Skeletal muscle satellite cell (primary cell): ENCODE data around the gene SLC35F2. TPM values are rescaled to one million over a fixed set of nuclear protein-coding genes. Genes with fewer than 3 reads are reported as not detected.
"Not testable (repeated sequence)": the region's sequence is repeated elsewhere in the genome, so short reads cannot be mapped to it uniquely, and the experiment has no call there.

Source experiments
- H3K27me3 ChIP-seq: 2 replicates; pipeline ENCODE4 v1.7.0; 2013; ENCODE audit warnings: low read length; ENCODE audit not compliant: control insufficient read depth, insufficient read depth
- H3K36me3 ChIP-seq: 2 replicates; pipeline ENCODE4 v1.7.0; 2013; ENCODE audit warnings: mild to moderate bottlenecking, control low read depth, low read length; ENCODE audit not compliant: insufficient read depth
- H3K4me1 ChIP-seq: 2 replicates; pipeline ENCODE4 v1.7.0; 2013; ENCODE audit warnings: low read length; ENCODE audit not compliant: control insufficient read depth, insufficient read depth
- H3K4me2 ChIP-seq: 2 replicates; pipeline ENCODE4 v1.7.0; 2013; ENCODE audit warnings: mild to moderate bottlenecking, low read length
- H3K4me3 ChIP-seq: 2 replicates; pipeline ENCODE4 v1.7.0; 2013; ENCODE audit warnings: low read length
- H3K9ac ChIP-seq: 2 replicates; pipeline ENCODE4 v1.7.0; 2013; ENCODE audit warnings: mild to moderate bottlenecking, low read depth, low read length, moderate library complexity
- H3K9me3 ChIP-seq: replicated peaks from 2 replicates; pipeline ENCODE4 v1.7.0; 2013; ENCODE audit warnings: mild to moderate bottlenecking, control low read depth, low read length
- total RNA-seq: library from RNA; depleted of rRNA; stranded (reverse); fragments of >200 nt; gene quantifications from 2 replicates; pipeline ENCODE4 v1.2.3, GENCODE V29; 2012; rRNA removed

SLC35F2 gene
- 30.7 and 31.5 TPM in 2 replicates for total RNA-seq

- peak within 1 kb of the TSS; percentile 81 for H3K9ac ChIP-seq
- H3K4me3 ChIP-seq = peak within 1 kb of the TSS; percentile 96
Observed at GRCh38 chr11:107858217-107859070, at the start of gene SLC35F2. Gene SLC35F2 (minus strand): TSS chr11:107858787. CDS start chr11:107858767, 20 bp downstream.

DNA sequence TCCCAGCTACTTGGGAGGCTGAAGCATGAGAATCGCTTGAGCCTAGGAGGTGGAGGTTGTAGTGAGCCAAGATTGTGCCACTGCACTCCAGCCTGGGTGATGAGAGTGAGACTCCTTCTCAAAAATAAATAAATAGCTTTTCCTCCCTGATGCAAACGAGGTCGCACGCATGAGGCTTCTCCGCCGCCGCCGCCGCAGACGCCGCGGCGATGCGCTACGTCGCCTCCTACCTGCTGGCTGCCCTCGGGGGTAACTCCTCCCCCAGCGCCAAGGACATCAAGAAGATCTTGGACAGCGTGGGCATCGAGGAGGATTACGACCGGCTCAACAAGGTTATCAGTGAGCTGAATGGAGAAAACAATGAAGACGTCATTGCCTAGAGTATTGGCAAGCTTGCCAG lies 49.6 kb upstream of the SLC35F2 start:
- no peak overlapping the region for H3K9ac ChIP-seq
- H3K9me3 ChIP-seq = no peaks in the 10 kb centered on the region
- no peaks in the 10 kb centered on the region for H3K36me3 ChIP-seq
- H3K4me2 ChIP-seq = no peak overlapping the region
- no peaks in the 10 kb centered on the region for H3K4me1 ChIP-seq
- no peak overlapping the region for H3K4me3 ChIP-seq
- H3K27me3 ChIP-seq = no peaks in the 10 kb centered on the region

More at GRCh38 chr11:107858217-107859070, at the start of gene SLC35F2:
- H3K4me2 ChIP-seq = peak within 1 kb of the TSS; percentile 86
- no peaks in the 10 kb centered on the region for H3K36me3 ChIP-seq
- peaks cover 6% of the 10 kb centered on the region for H3K27me3 ChIP-seq
- H3K9me3 ChIP-seq = no peaks in the 10 kb centered on the region
- H3K4me1 ChIP-seq = peaks cover 12% of the 10 kb centered on the region

DNA sequence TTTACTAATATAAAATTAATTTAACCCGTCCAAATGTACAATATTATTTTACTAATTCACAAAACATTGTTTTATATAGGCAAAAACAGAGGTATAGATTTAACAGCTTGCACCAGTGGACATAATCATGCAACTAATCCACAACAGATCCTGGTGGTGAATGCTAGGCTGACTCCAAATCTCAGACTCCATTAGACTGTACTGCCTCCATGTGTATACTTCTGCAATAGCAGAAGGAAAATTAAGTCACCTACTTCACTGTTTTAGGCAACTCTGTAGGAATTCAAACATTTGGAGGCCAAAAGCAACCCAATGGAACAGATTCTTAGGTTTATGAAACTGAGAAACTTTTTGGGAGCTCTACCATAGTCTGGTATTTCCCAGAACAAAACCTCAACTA lies 39.7 kb upstream of the SLC35F2 start:
- Histone ChIP-seq H3K27me3 (peaks cover 9% of the 10 kb centered on the region), H3K9ac (no peak overlapping the region), H3K4me3 (no peak overlapping the region), H3K9me3 (no peaks in the 10 kb centered on the region), H3K4me2 (no peak overlapping the region), H3K4me1 (no peaks in the 10 kb centered on the region), H3K36me3 (no peaks in the 10 kb centered on the region)

DNA sequence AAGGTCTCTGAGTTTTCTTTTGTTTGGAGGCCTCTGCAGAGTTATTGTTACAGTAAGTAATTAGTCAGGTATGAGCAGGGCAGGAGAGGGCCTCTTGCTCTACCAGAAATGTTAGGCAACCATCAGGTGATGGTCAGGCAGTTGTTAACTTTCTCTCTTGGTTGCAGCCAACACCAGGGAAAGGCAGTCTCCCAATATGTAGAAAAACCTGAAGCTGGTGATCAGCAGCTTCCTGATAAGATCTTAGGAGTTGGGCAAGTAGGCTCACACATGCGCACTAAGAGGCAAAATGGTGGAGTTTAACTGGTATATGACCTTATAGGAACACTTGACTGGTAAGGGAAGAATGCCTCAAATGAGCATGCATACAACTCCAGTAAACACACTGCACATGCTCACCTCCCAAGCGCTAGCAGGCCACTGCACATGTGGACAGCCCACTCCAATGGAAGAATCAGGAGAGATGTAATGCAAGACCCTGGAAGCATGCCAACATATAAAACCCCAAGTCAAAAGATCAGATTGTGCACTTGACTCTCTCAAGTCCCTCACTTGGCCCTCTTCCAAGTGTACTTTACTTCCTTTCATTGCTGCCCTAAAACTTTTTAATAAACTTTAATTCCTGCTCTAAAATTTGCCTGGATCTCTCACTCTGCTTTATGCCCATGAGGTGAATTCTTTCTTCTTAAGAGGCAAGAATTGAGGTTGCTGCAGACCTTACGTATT lies 23.7 kb upstream of the SLC35F2 start:
- H3K36me3 ChIP-seq = no peaks in the 10 kb centered on the region
- no peak overlapping the region for H3K9ac ChIP-seq
- H3K27me3 ChIP-seq = no peaks in the 10 kb centered on the region
- H3K4me2 ChIP-seq = no peak overlapping the region
- H3K9me3 ChIP-seq = no peaks in the 10 kb centered on the region
- H3K4me3 ChIP-seq = no peak overlapping the region
- no peaks in the 10 kb centered on the region for H3K4me1 ChIP-seq

DNA sequence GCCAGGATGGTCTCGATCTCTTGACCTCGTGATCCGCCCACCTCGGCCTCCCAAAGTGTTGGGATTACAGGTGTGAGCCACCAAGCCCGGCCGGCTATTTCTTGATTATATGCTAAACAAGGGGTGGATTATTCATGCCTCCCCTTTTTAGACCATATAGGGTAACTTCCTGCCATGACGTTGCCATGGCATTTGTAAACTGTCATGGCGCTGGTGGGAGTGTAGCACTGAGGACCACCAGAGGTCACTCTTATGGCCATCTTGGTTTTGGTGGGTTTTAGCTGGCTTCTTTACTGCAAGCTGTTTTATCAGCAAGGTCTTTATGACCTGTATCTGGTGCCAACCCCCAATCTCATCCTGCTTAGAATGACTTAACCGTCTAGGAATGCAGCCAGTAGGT lies 22.9 kb upstream of the SLC35F2 start:
- not testable (repeated sequence) for H3K4me2 ChIP-seq, H3K4me1 ChIP-seq, H3K4me3 ChIP-seq, H3K9me3 ChIP-seq, H3K9ac ChIP-seq, H3K36me3 ChIP-seq, H3K27me3 ChIP-seq

- Histone ChIP-seq H3K9me3 (no peaks in the 10 kb centered on the region), H3K9ac (no peak overlapping the region), H3K4me3 (no peak overlapping the region), H3K4me2 (no peak overlapping the region), H3K36me3 (no peaks in the 10 kb centered on the region), H3K27me3 (peaks cover 4% of the 10 kb centered on the region), H3K4me1 (no peaks in the 10 kb centered on the region)
Observed at GRCh38 chr11:107876141-107876540, 17.6 kb upstream of the SLC35F2 start.

DNA sequence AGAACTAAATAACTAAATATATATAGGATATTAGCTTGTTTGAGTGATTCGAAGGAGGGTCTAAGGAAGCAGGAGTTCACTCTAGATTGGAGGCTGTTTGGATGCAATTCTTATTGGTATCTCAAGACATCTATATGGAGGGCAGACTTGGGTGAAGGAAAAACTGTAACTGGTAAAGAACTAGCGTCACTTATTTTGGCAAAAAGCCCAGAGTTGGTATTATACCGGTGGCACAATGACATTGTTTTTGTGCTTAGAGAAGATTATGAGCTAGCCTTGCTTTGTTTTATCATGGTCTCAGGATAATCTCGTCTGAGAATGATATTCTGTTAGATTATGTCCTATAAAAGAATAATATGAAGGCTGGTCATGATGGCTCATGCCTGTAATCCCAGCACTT lies 6.0 kb upstream of the SLC35F2 start:
- H3K9ac ChIP-seq = no peak overlapping the region
- no peak overlapping the region for H3K4me3 ChIP-seq
- peaks cover 15% of the 10 kb centered on the region for H3K27me3 ChIP-seq
- H3K9me3 ChIP-seq = no peaks in the 10 kb centered on the region
- H3K4me2 ChIP-seq = no peak overlapping the region
- no peaks in the 10 kb centered on the region for H3K36me3 ChIP-seq
- H3K4me1 ChIP-seq = peaks cover 4% of the 10 kb centered on the region

DNA sequence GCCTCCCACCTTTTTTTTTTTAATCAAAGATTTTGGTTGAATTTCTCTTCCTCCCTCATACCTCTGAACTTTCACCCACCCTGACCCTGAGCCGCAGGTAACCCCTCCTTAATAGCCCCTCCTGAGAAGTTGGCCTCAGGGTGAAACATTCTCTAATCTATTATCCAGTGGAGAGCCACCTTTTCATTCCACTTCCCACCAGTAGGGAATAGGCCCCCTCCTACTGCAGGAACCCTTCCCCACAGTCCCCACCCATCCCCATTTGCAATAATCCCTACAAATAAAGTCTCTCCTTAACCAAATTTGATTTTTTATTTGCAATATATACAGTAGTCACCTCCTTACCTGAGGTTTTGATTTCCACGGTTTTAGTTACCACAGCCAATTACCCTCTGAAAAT lies 2.1 kb upstream of the SLC35F2 start:
- Histone ChIP-seq H3K9ac (no peak overlapping the region), H3K9me3 (no peaks in the 10 kb centered on the region), H3K4me1 (peaks cover 12% of the 10 kb centered on the region), H3K27me3 (peaks cover 15% of the 10 kb centered on the region), H3K4me3 (no peak overlapping the region), H3K36me3 (no peaks in the 10 kb centered on the region), H3K4me2 (no peak overlapping the region)

DNA sequence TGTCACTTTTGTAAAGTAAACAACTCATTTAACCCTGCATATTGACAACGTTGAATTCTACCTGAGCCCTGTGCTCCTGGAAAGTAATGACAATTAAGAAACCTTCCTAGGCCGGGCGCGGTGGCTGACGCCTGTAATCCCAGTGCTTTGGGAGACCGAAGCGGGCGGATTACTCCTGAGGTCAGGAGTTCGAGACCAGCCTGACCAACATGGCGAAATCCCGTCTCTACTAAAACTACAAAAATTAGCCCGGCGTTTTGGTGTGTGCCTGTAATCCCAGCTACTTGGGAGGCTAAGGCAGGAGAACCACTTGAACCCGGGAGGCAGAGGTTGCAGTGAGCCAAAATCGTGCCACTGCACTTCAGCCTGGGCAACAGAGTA lies 1.6 kb upstream of the SLC35F2 start:
- Histone ChIP-seq H3K4me2 (peak overlapping the region; percentile 86), H3K27me3 (peaks cover 15% of the 10 kb centered on the region), H3K4me1 (peaks cover 12% of the 10 kb centered on the region)
- not testable (repeated sequence) for H3K9me3 ChIP-seq, H3K9ac ChIP-seq, H3K36me3 ChIP-seq, H3K4me3 ChIP-seq

DNA sequence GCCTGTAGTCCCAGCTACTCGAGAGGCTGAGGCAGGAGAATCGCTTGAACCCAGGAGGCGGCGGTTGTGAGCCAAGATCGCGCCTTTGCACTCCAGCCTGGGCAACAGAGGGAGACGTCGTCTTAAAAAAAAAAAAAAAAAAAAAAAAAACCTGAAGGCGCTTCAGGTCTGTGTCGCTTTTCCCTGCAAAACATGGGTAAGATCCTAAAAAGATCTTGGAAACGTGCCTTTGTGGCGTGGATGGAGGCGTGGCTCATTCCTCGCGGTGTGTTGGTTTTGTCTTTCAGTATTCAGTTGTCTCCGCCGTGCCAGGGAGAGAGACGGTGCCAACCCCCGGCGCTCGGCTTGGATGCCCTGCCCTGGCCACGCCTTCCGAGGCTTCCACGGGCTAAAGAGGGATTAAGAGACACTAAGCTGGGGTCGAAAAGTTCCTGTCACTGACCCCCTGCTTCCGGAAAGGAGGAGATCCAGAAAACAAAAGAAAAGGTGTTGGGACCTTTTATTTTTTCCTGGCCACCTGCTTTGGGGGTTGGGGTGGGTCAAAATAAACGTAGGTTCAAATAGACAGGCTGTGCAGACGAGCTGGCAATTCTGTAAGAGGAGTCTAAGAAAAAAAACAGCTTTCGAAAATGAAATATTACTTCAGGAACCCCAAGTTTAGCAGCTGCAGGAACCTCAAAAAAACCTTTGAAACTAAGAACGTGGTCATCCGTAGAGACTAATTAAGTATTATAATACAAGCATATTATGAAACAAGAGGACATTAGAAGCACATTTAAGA lies 1.1 kb upstream of the SLC35F2 start:
- H3K36me3 ChIP-seq = no peaks in the 10 kb centered on the region
- H3K27me3 ChIP-seq = peaks cover 15% of the 10 kb centered on the region
- peak overlapping the region; percentile 81 for H3K9ac ChIP-seq
- peak overlapping the region; percentile 96 for H3K4me3 ChIP-seq
- H3K9me3 ChIP-seq = no peaks in the 10 kb centered on the region
- peaks cover 12% of the 10 kb centered on the region for H3K4me1 ChIP-seq
- H3K4me2 ChIP-seq = peak overlapping the region; percentile 86

DNA sequence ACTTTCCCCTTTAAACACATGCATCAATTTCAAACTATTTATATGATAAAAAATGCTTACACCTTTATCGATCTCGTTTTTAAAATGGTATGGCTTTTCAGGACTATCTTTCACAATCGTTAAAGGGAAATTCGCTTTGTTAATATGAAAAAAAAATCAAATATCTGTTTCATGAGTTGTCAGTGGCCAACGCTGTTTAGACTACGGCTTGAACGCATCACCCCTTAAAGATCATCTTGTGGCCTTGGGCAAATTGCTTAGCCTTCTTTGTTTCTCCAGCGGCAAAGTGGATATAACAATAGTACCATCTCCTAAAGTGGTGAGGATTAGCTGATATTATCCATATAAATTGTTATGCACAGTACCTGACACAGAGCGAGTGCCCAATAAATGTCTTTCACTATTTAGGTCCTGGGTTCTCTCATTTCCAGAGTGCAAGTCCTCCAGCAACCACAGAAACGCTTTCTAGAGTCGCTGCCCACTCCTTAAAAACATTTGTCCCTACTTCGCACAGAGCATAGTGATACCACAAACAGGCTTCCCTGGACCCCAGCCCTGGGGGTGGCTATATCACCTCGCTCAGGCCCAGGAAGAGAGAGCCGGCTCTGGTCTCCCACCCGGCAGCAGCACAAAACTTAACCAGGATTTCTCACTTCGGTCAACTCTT lies 904 bp downstream of the SLC35F2 start:
- H3K4me1 ChIP-seq = peaks cover 12% of the 10 kb centered on the region
- no peaks in the 10 kb centered on the region for H3K9me3 ChIP-seq
- H3K36me3 ChIP-seq = no peaks in the 10 kb centered on the region
- H3K4me3 ChIP-seq = peak overlapping the region; percentile 96
- peak overlapping the region; percentile 81 for H3K9ac ChIP-seq
- peaks cover 6% of the 10 kb centered on the region for H3K27me3 ChIP-seq
- peak overlapping the region; percentile 86 for H3K4me2 ChIP-seq
